AG08396 (cell line): ENCODE results near the gene PROK1.
"Not testable (repeated sequence)": the region's sequence is repeated elsewhere in the genome, so short reads cannot be mapped to it uniquely, and the experiment has no call there.

Experiments used
- DNase-seq: peaks from one replicate; pipeline ENCODE4 v3.0.0; 2012; ENCODE audit warnings: low spot score, mixed read lengths

PROK1 gene

DNA sequence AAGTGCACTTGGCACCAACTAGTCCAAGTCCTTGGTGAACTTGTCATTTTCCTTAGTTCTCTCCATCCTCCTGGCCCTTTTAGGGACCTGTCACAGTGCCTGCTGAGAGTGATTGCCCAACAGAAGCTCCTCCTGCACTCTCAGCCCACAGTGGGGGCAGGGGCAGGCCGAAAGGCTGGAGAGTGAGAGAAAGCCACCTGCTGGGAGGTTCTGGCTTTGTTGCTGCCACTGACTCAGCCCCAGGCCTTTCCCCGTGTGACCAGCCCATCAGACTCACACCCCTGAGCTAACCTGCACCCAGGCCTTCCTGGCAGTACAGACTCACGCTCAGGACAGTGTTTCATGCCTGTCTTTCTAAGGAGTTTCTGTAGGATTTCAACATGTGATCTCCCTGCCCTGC is 17.1 kb upstream of the PROK1 start:
- DNase-seq: peak; percentile 26

GRCh38 chr1:110434946-110435345 is 16.0 kb upstream of the PROK1 start:
- no peak for DNase-seq

- no peak for DNase-seq
Measured at GRCh38 chr1:110436635-110437034, 14.3 kb upstream of the PROK1 start.

GRCh38 chr1:110437645-110438299 is 13.2 kb upstream of the PROK1 start:
- DNase-seq: not testable (repeated sequence)

GRCh38 chr1:110438893-110439292 is 12.1 kb upstream of the PROK1 start:
- DNase-seq: no peak

GRCh38 chr1:110439873-110440272 is 11.1 kb upstream of the PROK1 start:
- not testable (repeated sequence) for DNase-seq

- DNase-seq: peak; percentile 33
Measured at GRCh38 chr1:110440877-110441276, 10.1 kb upstream of the PROK1 start.

- DNase-seq: no peak
Measured at GRCh38 chr1:110441888-110442287, 9.1 kb upstream of the PROK1 start.

- DNase-seq: no peak
Measured at GRCh38 chr1:110443451-110443850, 7.5 kb upstream of the PROK1 start.

- no peak for DNase-seq
Measured at GRCh38 chr1:110444561-110444960, 6.4 kb upstream of the PROK1 start.

GRCh38 chr1:110449661-110450651 is 993 bp upstream of the PROK1 start:
- DNase-seq: no peak

DNA sequence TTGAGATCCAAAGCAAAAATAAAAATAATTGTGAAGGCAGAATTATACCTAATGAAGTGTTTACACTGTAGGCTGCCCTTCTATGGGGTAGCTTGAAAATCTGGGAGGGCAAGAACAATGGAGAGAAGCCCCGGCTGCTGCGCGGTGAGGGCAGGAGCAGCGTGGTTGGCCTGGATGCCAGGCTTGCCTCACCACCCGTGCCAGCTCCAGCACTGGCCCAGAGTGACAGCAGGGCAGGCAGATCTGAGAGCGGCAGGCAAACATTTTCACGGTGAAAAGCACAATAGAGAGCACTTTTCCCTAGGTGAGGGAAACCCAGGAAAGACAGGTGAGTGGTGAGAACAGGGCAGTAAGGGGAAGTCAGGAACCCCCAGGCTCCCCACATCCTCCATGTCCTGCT is 1.4 kb downstream of the PROK1 start:
- no peak for DNase-seq

DNA sequence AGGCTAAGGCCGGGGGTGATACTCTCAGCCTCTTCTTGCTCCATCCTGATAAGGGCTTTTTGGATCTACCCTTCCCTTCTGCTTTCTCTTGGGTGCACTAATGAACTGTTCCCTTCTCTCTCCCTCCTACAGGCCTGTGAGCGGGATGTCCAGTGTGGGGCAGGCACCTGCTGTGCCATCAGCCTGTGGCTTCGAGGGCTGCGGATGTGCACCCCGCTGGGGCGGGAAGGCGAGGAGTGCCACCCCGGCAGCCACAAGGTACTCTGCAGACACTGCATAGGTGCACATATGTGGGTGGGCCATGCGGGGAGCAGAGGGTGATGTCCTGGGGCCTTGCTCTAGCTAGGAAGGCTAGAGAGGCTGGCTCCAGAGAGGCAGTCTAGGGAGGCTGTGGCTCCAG is 2.9 kb downstream of the PROK1 start:
- no peak for DNase-seq

DNA sequence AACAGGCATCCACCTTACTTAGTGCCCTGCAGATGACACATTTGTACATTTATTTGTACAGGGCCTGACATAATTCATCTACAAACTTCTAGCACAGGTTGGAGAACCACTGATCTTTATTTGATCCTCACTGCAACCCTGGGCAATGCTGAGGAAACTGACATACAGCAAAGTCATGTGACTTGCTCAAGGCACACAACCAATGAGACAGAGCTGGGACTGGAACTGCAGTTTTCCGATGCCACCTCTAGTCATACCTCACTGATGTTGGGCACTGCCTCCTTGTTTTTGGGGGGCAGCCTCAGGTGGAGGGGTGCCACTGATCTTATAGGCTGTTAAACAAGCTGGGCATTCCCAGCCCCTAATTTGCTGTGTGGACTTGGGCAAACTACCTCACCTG is 3.4 kb downstream of the PROK1 start:
- no peak for DNase-seq

DNA sequence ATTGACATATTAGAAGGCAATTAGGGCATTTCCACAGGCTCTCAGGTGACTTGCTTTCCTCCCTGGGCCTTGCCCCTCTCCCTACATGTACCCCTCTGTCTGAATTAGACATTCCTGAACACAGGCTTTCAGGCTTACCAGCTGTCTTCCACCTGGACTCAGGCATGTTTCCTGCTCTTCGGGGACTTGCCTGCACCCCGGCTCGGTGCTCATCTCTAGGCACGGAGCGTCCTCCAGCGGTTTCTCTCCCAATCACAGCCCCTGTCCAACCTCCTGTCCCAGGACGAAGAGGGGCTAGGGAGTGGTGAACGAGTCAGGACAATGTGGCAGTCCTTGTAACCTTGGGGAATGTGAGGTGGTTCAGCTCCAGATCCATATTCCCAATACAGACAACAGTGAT is 4.2 kb downstream of the PROK1 start:
- no peak for DNase-seq

DNA sequence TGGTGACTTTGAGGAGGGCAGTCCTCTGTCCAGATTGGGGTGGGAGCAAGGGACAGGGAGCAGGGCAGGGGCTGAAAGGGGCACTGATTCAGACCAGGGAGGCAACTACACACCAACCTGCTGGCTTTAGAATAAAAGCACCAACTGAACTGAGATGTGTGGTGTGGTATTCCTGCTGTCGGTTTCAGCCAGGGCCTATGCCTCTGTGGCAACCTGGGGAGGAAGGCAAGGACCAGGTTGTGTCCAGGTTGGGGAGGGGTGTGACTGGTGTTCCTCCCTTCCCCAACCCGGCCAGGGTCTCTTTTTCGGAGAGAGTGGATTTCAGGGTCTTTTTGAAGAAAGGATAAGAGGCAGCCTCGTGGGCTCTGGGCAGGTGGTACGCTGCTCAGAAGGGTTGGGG is 6.3 kb downstream of the PROK1 start:
- no peak for DNase-seq

DNA sequence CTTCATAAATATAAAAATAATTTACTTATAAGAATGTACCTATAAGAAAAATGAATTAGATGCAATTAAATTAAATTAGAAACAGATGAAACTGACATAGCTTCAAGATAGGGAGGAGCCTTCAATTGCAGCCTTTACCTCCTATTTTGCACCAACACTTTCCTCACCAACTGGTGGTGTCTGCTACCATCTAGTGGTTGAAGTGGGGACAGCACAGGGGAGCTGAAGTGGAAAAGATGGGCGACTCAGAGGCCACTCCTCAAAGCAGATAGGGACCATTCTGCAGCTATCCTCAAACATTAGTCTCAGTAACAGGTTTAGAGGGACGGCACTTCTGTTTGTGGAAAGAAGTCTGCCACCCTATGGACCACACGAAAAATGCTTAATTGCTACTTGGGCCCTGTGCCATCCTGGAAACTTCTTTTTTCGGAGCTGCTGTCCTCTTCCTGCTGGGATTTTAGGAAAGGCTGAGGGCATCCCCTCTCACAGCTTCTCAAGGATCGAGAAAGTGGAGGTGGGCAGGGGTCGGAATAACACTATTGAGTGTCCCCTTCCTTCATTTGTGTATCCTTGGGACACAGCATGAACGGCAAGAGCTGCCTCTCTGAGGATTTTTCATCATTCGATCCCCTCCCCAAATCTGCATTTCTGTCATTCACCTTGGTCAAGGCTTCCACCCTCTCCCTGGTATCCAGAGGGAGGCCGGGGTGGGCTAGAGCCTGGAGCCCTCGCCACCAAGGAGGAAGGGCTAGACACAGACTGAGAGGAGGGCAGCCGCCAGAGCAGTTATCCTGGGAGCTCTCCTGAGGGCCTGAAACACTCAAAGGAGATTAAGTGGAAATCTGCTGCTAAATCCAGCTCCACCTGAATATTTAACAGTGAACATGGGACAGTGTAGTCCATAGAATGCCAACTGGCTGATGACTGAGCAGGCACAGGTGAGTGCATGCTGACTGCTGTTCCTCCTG is 9.6 kb downstream of the PROK1 start:
- peak; percentile 83 for DNase-seq

DNA sequence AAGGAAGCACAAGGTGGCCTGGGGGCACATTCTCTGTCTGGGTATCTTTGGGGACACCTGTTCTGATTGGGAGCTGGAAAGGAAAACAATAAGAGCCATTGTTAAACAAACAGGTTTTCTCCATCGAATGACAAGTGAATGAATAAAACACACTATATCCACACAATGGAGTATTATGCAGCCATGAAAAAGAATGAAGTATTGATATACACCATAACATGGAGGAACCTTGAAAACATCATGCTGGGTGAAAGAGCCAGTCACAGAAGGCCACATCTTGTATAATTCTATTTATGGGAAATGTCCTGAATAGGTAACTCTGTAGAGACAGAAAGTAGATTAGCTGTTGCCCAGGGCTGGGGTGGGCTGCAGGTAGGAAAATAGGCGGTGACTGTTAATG is 11.1 kb downstream of the PROK1 start:
- DNase-seq: no peak

GRCh38 chr1:110462964-110463363 is 12.0 kb downstream of the PROK1 start:
- DNase-seq: no peak

DNA sequence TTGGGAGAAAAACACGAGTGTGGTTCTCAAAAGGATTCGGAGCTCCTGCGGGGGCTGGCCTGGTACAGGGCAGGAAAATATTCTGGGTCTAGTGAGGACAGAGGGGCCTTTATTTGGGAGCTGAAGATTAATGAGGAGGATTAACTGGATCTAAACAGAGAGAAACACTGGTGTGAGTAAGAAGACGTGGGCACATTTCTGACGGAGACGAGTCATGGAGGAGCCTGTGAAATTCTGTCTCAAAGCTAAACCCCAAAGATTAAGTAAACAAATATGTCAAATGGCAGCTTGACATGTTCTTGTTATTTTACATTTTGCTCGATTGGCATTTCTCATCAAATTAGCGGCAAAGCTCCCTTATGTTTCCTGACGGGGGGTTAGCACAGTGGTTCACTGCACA is 12.8 kb downstream of the PROK1 start:
- DNase-seq: no peak

- no peak for DNase-seq
Measured at GRCh38 chr1:110464340-110464739, 13.4 kb downstream of the PROK1 start.
